ENCODE results near the gene NFKBIE. TPM values are rescaled to one million over a fixed set of nuclear protein-coding genes. Genes with fewer than 3 reads are reported as not detected.

NFKBIE gene
- total and polyA plus RNA-seq, 2 of the 13 experiments (the other 11 are each of a cell fraction or from before 2014, with no cell fraction given), result 6.7 to 14.5 TPM

DNA sequence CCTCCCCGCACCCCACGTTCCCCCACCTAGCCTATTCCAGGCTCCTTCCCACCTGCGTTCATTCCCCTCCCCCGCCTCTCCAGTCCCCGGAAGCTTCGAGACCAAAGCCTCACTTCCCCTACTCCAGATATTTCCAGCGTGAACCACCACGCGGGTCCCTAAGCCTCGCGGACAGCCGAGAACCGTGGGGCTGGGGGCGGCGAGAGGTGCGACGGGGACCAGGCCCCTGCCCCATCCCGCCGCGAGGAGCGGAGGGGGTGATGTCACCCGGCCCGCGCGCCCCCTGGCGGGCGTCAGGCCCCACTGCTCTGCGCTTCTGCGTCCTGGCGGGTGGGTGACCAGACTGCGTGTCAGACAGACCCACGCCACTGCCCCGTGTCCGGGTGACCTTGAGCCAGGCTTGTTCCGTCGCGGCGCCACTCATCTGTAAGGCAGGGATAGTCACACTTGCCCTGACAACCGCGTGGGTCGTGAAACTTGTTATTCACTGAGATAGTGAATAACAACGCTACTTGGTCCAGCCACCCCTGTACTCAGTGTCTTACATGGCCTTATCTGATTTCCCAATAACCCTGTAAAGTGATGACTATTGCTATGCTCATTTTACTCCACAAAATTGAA lies 27.4 kb downstream of the NFKBIE start (continued):
- TF ChIP-seq, protein P1, sequence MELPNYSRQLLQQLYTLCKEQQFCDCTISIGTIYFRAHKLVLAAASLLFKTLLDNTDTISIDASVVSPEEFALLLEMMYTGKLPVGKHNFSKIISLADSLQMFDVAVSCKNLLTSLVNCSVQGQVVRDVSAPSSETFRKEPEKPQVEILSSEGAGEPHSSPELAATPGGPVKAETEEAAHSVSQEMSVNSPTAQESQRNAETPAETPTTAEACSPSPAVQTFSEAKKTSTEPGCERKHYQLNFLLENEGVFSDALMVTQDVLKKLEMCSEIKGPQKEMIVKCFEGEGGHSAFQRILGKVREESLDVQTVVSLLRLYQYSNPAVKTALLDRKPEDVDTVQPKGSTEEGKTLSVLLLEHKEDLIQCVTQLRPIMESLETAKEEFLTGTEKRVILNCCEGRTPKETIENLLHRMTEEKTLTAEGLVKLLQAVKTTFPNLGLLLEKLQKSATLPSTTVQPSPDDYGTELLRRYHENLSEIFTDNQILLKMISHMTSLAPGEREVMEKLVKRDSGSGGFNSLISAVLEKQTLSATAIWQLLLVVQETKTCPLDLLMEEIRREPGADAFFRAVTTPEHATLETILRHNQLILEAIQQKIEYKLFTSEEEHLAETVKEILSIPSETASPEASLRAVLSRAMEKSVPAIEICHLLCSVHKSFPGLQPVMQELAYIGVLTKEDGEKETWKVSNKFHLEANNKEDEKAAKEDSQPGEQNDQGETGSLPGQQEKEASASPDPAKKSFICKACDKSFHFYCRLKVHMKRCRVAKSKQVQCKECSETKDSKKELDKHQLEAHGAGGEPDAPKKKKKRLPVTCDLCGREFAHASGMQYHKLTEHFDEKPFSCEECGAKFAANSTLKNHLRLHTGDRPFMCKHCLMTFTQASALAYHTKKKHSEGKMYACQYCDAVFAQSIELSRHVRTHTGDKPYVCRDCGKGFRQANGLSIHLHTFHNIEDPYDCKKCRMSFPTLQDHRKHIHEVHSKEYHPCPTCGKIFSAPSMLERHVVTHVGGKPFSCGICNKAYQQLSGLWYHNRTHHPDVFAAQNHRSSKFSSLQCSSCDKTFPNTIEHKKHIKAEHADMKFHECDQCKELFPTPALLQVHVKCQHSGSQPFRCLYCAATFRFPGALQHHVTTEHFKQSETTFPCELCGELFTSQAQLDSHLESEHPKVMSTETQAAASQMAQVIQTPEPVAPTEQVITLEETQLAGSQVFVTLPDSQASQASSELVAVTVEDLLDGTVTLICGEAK (IDR thresholded peaks at IDR 0.05), result no peak
- TF ChIP-seq, protein P1 (CRISPR knock-in tag; IDR thresholded peaks at IDR 0.05), result peak; percentile 53; the same call in 1 of the 2 replicates
- TF ChIP-seq NR3C1 (CRISPR knock-in tag; IDR thresholded peaks at IDR 0.05) (no peak), FOXO1 (CRISPR knock-in tag; IDR thresholded peaks at IDR 0.05) (peak; percentile 50; the same call in 1 of the 2 replicates), CBX5 (CRISPR knock-in tag; IDR thresholded peaks at IDR 0.05; ENCODE audit: borderline replicate concordance) (no peak), ZEB1 (IDR thresholded peaks at IDR 0.05; ENCODE audit: insufficient replicate concordance, low read depth) (no peak), ARNT2 (CRISPR knock-in tag; IDR thresholded peaks at IDR 0.05; ENCODE audit: low read depth) (peak; percentile 79), AKAP8 (CRISPR knock-in tag; IDR thresholded peaks at IDR 0.05) (peak; percentile 92), CENPX (CRISPR knock-in tag; IDR thresholded peaks at IDR 0.05) (no peak), ZNF3 (CRISPR knock-in tag; IDR thresholded peaks at IDR 0.05) (no peak), ZNF572 (CRISPR knock-in tag; IDR thresholded peaks at IDR 0.05) (peak; percentile 93; the same call in 1 of the 2 replicates), ZNF430 (CRISPR knock-in tag; IDR thresholded peaks at IDR 0.05) (0 out of 2 replicates have a peak, but pooled peaks have one; percentile 17), SCMH1 (CRISPR knock-in tag; IDR thresholded peaks at IDR 0.05; ENCODE audit: borderline replicate concordance) (no peak), ZNF724P (CRISPR knock-in tag; IDR thresholded peaks at IDR 0.05; ENCODE audit: borderline replicate concordance) (peak; percentile 73; the same call in 1 of the 2 replicates), RFX5 (IDR thresholded peaks at IDR 0.05; ENCODE audit: low read depth, low read length) (no peak)
- TF ChIP-seq, protein P2, sequence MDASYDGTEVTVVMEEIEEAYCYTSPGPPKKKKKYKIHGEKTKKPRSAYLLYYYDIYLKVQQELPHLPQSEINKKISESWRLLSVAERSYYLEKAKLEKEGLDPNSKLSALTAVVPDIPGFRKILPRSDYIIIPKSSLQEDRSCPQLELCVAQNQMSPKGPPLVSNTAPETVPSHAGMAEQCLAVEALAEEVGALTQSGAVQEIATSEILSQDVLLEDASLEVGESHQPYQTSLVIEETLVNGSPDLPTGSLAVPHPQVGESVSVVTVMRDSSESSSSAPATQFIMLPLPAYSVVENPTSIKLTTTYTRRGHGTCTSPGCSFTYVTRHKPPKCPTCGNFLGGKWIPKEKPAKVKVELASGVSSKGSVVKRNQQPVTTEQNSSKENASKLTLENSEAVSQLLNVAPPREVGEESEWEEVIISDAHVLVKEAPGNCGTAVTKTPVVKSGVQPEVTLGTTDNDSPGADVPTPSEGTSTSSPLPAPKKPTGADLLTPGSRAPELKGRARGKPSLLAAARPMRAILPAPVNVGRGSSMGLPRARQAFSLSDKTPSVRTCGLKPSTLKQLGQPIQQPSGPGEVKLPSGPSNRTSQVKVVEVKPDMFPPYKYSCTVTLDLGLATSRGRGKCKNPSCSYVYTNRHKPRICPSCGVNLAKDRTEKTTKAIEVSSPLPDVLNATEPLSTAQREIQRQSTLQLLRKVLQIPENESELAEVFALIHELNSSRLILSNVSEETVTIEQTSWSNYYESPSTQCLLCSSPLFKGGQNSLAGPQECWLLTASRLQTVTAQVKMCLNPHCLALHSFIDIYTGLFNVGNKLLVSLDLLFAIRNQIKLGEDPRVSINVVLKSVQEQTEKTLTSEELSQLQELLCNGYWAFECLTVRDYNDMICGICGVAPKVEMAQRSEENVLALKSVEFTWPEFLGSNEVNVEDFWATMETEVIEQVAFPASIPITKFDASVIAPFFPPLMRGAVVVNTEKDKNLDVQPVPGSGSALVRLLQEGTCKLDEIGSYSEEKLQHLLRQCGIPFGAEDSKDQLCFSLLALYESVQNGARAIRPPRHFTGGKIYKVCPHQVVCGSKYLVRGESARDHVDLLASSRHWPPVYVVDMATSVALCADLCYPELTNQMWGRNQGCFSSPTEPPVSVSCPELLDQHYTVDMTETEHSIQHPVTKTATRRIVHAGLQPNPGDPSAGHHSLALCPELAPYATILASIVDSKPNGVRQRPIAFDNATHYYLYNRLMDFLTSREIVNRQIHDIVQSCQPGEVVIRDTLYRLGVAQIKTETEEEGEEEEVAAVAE (CRISPR knock-in tag; IDR thresholded peaks at IDR 0.05; ENCODE audit: borderline replicate concordance), result peak; percentile 67; the same call in 1 of the 2 replicates
- TF ChIP-seq, protein P3, sequence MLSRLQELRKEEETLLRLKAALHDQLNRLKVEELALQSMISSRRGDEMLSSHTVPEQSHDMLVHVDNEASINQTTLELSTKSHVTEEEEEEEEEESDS (CRISPR knock-in tag; IDR thresholded peaks at IDR 0.05; ENCODE audit: borderline replicate concordance), result peak; percentile 60; the same call in 1 of the 2 replicates

Measured in HepG2 (cell line).